ENCODE results near the gene RALGAPB.
"Not testable (repeated sequence)": the region's sequence is repeated elsewhere in the genome, so short reads cannot be mapped to it uniquely, and the experiment has no call there.

The RALGAPB gene

GRCh38 chr20:38590676-38591473, 118.2 kb downstream of the RALGAPB start:
- Histone ChIP-seq H3K27me3 (ENCODE audit: low read length) (no peaks in the 10 kb centered on the region), H3K79me2 (ENCODE audit: insufficient read depth, low read length) (no peaks in the 10 kb centered on the region), H3F3A (ENCODE audit: insufficient read depth) (no peaks in the 10 kb centered on the region), H3K4me2 (ENCODE audit: low read depth, low read length, poor library complexity, severe bottlenecking) (no peak overlapping the region), H3K36me3 (ENCODE audit: low read length) (no peaks in the 10 kb centered on the region), H3K4me3 (ENCODE audit: insufficient read depth, low read length, poor library complexity, severe bottlenecking) (no peak overlapping the region), H4K20me1 (ENCODE audit: low read depth, low read length) (no peaks in the 10 kb centered on the region), H3K9ac (ENCODE audit: low read length) (no peak overlapping the region), H2AFZ (ENCODE audit: low read depth, low read length, severe bottlenecking) (no peak overlapping the region), H3K9me3 (ENCODE audit: insufficient read depth, low read length) (no peaks in the 10 kb centered on the region), H3K27ac (ENCODE audit: low read depth, low read length) (no peak overlapping the region), H3K9me2 (replicated peaks; ENCODE audit: insufficient read depth, low read length) (no peaks in the 10 kb centered on the region)
- TF ChIP-seq, protein P1, sequence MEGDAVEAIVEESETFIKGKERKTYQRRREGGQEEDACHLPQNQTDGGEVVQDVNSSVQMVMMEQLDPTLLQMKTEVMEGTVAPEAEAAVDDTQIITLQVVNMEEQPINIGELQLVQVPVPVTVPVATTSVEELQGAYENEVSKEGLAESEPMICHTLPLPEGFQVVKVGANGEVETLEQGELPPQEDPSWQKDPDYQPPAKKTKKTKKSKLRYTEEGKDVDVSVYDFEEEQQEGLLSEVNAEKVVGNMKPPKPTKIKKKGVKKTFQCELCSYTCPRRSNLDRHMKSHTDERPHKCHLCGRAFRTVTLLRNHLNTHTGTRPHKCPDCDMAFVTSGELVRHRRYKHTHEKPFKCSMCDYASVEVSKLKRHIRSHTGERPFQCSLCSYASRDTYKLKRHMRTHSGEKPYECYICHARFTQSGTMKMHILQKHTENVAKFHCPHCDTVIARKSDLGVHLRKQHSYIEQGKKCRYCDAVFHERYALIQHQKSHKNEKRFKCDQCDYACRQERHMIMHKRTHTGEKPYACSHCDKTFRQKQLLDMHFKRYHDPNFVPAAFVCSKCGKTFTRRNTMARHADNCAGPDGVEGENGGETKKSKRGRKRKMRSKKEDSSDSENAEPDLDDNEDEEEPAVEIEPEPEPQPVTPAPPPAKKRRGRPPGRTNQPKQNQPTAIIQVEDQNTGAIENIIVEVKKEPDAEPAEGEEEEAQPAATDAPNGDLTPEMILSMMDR (IDR thresholded peaks at IDR 0.05; ENCODE audit: insufficient read depth, low read length, poor library complexity, severe bottlenecking) = no peak
- no peak for TF ChIP-seq EZH2phosphoT487 (conservative IDR thresholded peaks at IDR 0.05; ENCODE audit: low read length)

- H3K36me3 ChIP-seq (ENCODE audit: low read length) = no peaks in the 10 kb centered on the region
- no peaks in the 10 kb centered on the region for H3K9me2 ChIP-seq (replicated peaks; ENCODE audit: insufficient read depth, low read length)
- H3K79me2 ChIP-seq (ENCODE audit: insufficient read depth, low read length) = no peaks in the 10 kb centered on the region
- H3F3A ChIP-seq (ENCODE audit: insufficient read depth) = no peaks in the 10 kb centered on the region
- no peak overlapping the region for H2AFZ ChIP-seq (ENCODE audit: low read depth, low read length, severe bottlenecking)
- H3K9ac ChIP-seq (ENCODE audit: low read length) = no peak overlapping the region
- no peaks in the 10 kb centered on the region for H4K20me1 ChIP-seq (ENCODE audit: low read depth, low read length)
- H3K9me3 ChIP-seq (ENCODE audit: insufficient read depth, low read length) = no peaks in the 10 kb centered on the region
- TF ChIP-seq, protein P1 (IDR thresholded peaks at IDR 0.05; ENCODE audit: insufficient read depth, low read length, poor library complexity, severe bottlenecking) = no peak
- no peak for TF ChIP-seq EZH2phosphoT487 (conservative IDR thresholded peaks at IDR 0.05; ENCODE audit: low read length)
- no peaks in the 10 kb centered on the region for H3K27me3 ChIP-seq (ENCODE audit: low read length)
- no peak overlapping the region for H3K4me3 ChIP-seq (ENCODE audit: insufficient read depth, low read length, poor library complexity, severe bottlenecking)
- no peak overlapping the region for H3K27ac ChIP-seq (ENCODE audit: low read depth, low read length)
- no peak overlapping the region for H3K4me2 ChIP-seq (ENCODE audit: low read depth, low read length, poor library complexity, severe bottlenecking)
Measured at GRCh38 chr20:38591474-38592410, 119.1 kb downstream of the RALGAPB start.

DNA sequence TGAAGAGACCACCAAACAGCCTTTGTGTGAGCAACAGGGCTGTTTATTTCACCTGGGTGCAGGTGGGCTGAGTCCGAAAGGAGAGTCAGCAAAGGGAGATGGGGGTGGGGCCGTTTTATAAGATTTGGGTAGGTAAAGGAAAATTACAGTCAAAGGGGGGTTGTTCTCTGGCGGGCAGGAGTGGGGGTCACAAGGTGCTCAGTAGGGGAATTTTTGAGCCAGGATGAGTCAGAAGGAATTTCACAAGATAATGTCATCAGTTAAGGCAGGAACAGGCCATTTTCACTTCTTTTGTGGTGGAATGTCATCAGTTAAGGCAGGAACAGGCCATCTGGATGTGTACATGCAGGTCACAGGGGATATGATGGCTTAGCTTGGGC, 119.8 kb downstream of the RALGAPB start:
- not testable (repeated sequence) for H3F3A ChIP-seq (ENCODE audit: insufficient read depth); H3K27me3 ChIP-seq (ENCODE audit: low read length); H3K9me2 ChIP-seq (replicated peaks; ENCODE audit: insufficient read depth, low read length); H3K9me3 ChIP-seq (ENCODE audit: insufficient read depth, low read length); H3K4me3 ChIP-seq (ENCODE audit: insufficient read depth, low read length, poor library complexity, severe bottlenecking); H4K20me1 ChIP-seq (ENCODE audit: low read depth, low read length); H3K36me3 ChIP-seq (ENCODE audit: low read length); H3K9ac ChIP-seq (ENCODE audit: low read length); H3K27ac ChIP-seq (ENCODE audit: low read depth, low read length); H3K79me2 ChIP-seq (ENCODE audit: insufficient read depth, low read length); H3K4me2 ChIP-seq (ENCODE audit: low read depth, low read length, poor library complexity, severe bottlenecking); H2AFZ ChIP-seq (ENCODE audit: low read depth, low read length, severe bottlenecking)

DNA sequence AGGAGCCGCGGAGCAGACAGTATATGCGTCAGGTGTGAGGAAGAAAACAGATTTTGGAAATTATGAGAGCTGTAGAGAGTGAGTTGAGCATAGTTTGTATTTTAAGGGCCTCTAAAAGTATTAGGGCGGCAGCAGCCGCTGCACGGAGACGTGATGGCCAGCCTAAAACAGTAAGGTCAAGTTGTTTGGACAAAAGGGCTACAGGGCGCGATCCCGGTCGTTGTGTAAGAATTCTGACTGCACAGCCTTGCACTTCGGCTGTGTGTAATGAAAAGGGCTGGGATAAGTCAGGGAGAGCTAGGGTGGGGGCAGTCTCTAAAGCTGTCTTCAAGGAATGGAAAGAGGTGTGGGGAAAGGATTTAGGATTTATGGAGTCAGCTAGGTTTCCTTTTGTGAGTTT, 121.6 kb downstream of the RALGAPB start:
- H3K79me2 ChIP-seq (ENCODE audit: insufficient read depth, low read length); H3K36me3 ChIP-seq (ENCODE audit: low read length); H4K20me1 ChIP-seq (ENCODE audit: low read depth, low read length): not testable (repeated sequence)

DNA sequence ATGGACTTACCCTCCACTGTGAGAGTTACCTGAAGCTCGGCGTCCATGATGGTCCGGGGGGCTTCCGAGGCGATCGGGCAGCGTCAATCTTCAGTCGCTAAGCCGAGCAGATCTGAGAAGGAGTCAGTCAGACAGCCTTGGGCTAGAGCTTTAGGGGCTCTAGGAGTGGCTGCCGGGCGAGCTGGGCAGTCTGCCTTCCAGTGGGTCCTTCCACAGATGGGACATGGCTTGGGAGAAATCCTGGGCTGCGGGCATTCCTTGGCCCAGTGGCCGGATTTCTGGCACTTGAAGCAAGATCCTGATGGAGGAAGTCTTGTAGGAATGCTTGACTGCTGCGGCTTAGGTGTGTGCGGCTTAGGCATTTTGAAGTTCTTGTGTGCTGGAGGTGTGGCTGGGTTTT, 123.2 kb downstream of the RALGAPB start:
- H3F3A ChIP-seq (ENCODE audit: insufficient read depth); H3K79me2 ChIP-seq (ENCODE audit: insufficient read depth, low read length); H3K4me3 ChIP-seq (ENCODE audit: insufficient read depth, low read length, poor library complexity, severe bottlenecking); H2AFZ ChIP-seq (ENCODE audit: low read depth, low read length, severe bottlenecking); H4K20me1 ChIP-seq (ENCODE audit: low read depth, low read length); H3K4me2 ChIP-seq (ENCODE audit: low read depth, low read length, poor library complexity, severe bottlenecking); H3K9ac ChIP-seq (ENCODE audit: low read length); H3K9me3 ChIP-seq (ENCODE audit: insufficient read depth, low read length); H3K27ac ChIP-seq (ENCODE audit: low read depth, low read length); H3K36me3 ChIP-seq (ENCODE audit: low read length); H3K9me2 ChIP-seq (replicated peaks; ENCODE audit: insufficient read depth, low read length); H3K27me3 ChIP-seq (ENCODE audit: low read length): not testable (repeated sequence)

More for the DNA sequence above, 121.6 kb downstream of the RALGAPB start:
- H3K27me3 ChIP-seq (ENCODE audit: low read length); H3F3A ChIP-seq (ENCODE audit: insufficient read depth); H3K9me2 ChIP-seq (replicated peaks; ENCODE audit: insufficient read depth, low read length); H3K9me3 ChIP-seq (ENCODE audit: insufficient read depth, low read length); H3K4me3 ChIP-seq (ENCODE audit: insufficient read depth, low read length, poor library complexity, severe bottlenecking); H3K4me2 ChIP-seq (ENCODE audit: low read depth, low read length, poor library complexity, severe bottlenecking); H3K9ac ChIP-seq (ENCODE audit: low read length); H2AFZ ChIP-seq (ENCODE audit: low read depth, low read length, severe bottlenecking); H3K27ac ChIP-seq (ENCODE audit: low read depth, low read length): not testable (repeated sequence)
